ENCODE measurements around the gene TERT.

The TERT gene

GRCh38 chr5:1251678-1252580, 42.9 kb downstream of the TERT start:
- no peak overlapping the region for H3K4me3 Mint-ChIP-seq
- H3K9me3 Mint-ChIP-seq: no peaks in the 10 kb centered on the region
- H3K27ac Mint-ChIP-seq: no peak overlapping the region
- no peak for DNase-seq (ENCODE audit: low spot score in 2 of 2)
- H3K27me3 Mint-ChIP-seq: peaks cover 5% of the 10 kb centered on the region
- H3K36me3 Mint-ChIP-seq: no peaks in the 10 kb centered on the region
- no peak for ATAC-seq (ENCODE audit: low read depth)
- H3K4me1 Mint-ChIP-seq: peaks cover 4% of the 10 kb centered on the region

GRCh38 chr5:1249366-1250280, 45.2 kb downstream of the TERT start:
- H3K27me3 Mint-ChIP-seq: peaks cover 5% of the 10 kb centered on the region
- no peaks in the 10 kb centered on the region for H3K4me1 Mint-ChIP-seq
- H3K36me3 Mint-ChIP-seq: no peaks in the 10 kb centered on the region
- no peak overlapping the region for H3K27ac Mint-ChIP-seq
- no peak for DNase-seq (ENCODE audit: low spot score in 2 of 2)
- no peak overlapping the region for H3K4me3 Mint-ChIP-seq
- H3K9me3 Mint-ChIP-seq: no peaks in the 10 kb centered on the region
- no peak for ATAC-seq (ENCODE audit: low read depth)

GRCh38 chr5:1247811-1248210, 47.1 kb downstream of the TERT start:
- DNase-seq (ENCODE audit: low spot score in 2 of 2): no peak
- no peak for ATAC-seq (ENCODE audit: low read depth)
- Mint-ChIP-seq H3K4me1 (no peaks in the 10 kb centered on the region), H3K27me3 (peaks cover 6% of the 10 kb centered on the region), H3K36me3 (no peaks in the 10 kb centered on the region), H3K27ac (no peak overlapping the region), H3K4me3 (no peak overlapping the region), H3K9me3 (no peaks in the 10 kb centered on the region)

- Mint-ChIP-seq H3K27me3 (peaks cover 4% of the 10 kb centered on the region), H3K4me1 (no peaks in the 10 kb centered on the region), H3K36me3 (no peaks in the 10 kb centered on the region), H3K9me3 (no peaks in the 10 kb centered on the region), H3K27ac (no peak overlapping the region), H3K4me3 (no peak overlapping the region)
- DNase-seq (ENCODE audit: low spot score in 2 of 2) (no peak), ATAC-seq (ENCODE audit: low read depth) (no peak)
Measured at GRCh38 chr5:1246711-1247431, 48.0 kb downstream of the TERT start.

- no peak for DNase-seq (ENCODE audit: low spot score in 2 of 2)
- Mint-ChIP-seq H3K27me3 (peaks cover 4% of the 10 kb centered on the region), H3K27ac (no peak overlapping the region), H3K4me1 (no peaks in the 10 kb centered on the region), H3K36me3 (no peaks in the 10 kb centered on the region), H3K9me3 (no peaks in the 10 kb centered on the region), H3K4me3 (no peak overlapping the region)
- no peak for ATAC-seq (ENCODE audit: low read depth)
Measured at GRCh38 chr5:1245905-1246576, 48.8 kb downstream of the TERT start.

GRCh38 chr5:1244976-1245375, 49.9 kb downstream of the TERT start:
- no peak overlapping the region for H3K4me3 Mint-ChIP-seq
- no peaks in the 10 kb centered on the region for H3K36me3 Mint-ChIP-seq
- ATAC-seq (ENCODE audit: low read depth) (no peak), DNase-seq (ENCODE audit: low spot score in 2 of 2) (no peak)
- no peak overlapping the region for H3K27ac Mint-ChIP-seq
- H3K9me3 Mint-ChIP-seq: no peaks in the 10 kb centered on the region
- H3K27me3 Mint-ChIP-seq: peaks cover 6% of the 10 kb centered on the region
- no peaks in the 10 kb centered on the region for H3K4me1 Mint-ChIP-seq

- no peak for DNase-seq (ENCODE audit: low spot score in 2 of 2)
- Mint-ChIP-seq H3K4me1 (no peaks in the 10 kb centered on the region), H3K27me3 (peaks cover 6% of the 10 kb centered on the region), H3K27ac (no peak overlapping the region), H3K9me3 (no peaks in the 10 kb centered on the region), H3K36me3 (no peaks in the 10 kb centered on the region), H3K4me3 (no peak overlapping the region)
- ATAC-seq (ENCODE audit: low read depth): no peak
Measured at GRCh38 chr5:1244255-1244654, 50.6 kb downstream of the TERT start.

GRCh38 chr5:1243487-1244130, 51.3 kb downstream of the TERT start:
- H3K4me3 Mint-ChIP-seq: no peak overlapping the region
- H3K36me3 Mint-ChIP-seq: no peaks in the 10 kb centered on the region
- ATAC-seq (ENCODE audit: low read depth) (no peak), DNase-seq (ENCODE audit: low spot score in 2 of 2) (no peak)
- H3K27me3 Mint-ChIP-seq: peaks cover 6% of the 10 kb centered on the region
- no peak overlapping the region for H3K27ac Mint-ChIP-seq
- no peaks in the 10 kb centered on the region for H3K4me1 Mint-ChIP-seq
- H3K9me3 Mint-ChIP-seq: no peaks in the 10 kb centered on the region

GRCh38 chr5:1242733-1243486, 52.0 kb downstream of the TERT start:
- Mint-ChIP-seq H3K36me3 (no peaks in the 10 kb centered on the region), H3K27me3 (peaks cover 6% of the 10 kb centered on the region), H3K9me3 (no peaks in the 10 kb centered on the region), H3K4me1 (no peaks in the 10 kb centered on the region), H3K4me3 (no peak overlapping the region), H3K27ac (no peak overlapping the region)
- DNase-seq (ENCODE audit: low spot score in 2 of 2) (no peak), ATAC-seq (ENCODE audit: low read depth) (no peak)

- Mint-ChIP-seq H3K27me3 (peaks cover 7% of the 10 kb centered on the region), H3K36me3 (no peaks in the 10 kb centered on the region), H3K4me1 (no peaks in the 10 kb centered on the region), H3K4me3 (no peak overlapping the region), H3K27ac (no peak overlapping the region), H3K9me3 (no peaks in the 10 kb centered on the region)
- DNase-seq (ENCODE audit: low spot score in 2 of 2) (no peak), ATAC-seq (ENCODE audit: low read depth) (no peak)
Measured at GRCh38 chr5:1241509-1242080, 53.3 kb downstream of the TERT start.

- Mint-ChIP-seq H3K27me3 (peaks cover 7% of the 10 kb centered on the region), H3K4me1 (no peaks in the 10 kb centered on the region), H3K9me3 (peaks cover 4% of the 10 kb centered on the region), H3K36me3 (peaks cover 2% of the 10 kb centered on the region), H3K27ac (no peak overlapping the region), H3K4me3 (no peak overlapping the region)
- DNase-seq (ENCODE audit: low spot score in 2 of 2) (no peak), ATAC-seq (ENCODE audit: low read depth) (no peak)
Measured at GRCh38 chr5:1240496-1241260, 54.2 kb downstream of the TERT start.
